Panc1 (cell line): ENCODE data around the gene DENND1B. TPM values are rescaled to one million over a fixed set of nuclear protein-coding genes. Genes with fewer than 3 reads are reported as not detected.

ENCODE experiments used
- ATAC-seq: fragments of 200-7000 bp; cut with Tn5 transposase; 2 replicates; pipeline ENCODE4 v1.9.1; 2020; ENCODE audit warnings: mild to moderate bottlenecking, moderate library complexity
- BruUV-seq: library from RNA; stranded (reverse); fragments of 400-500 nt; replicated peaks from 2 replicates; lab custom pipeline; 2021; lab: Mats Ljungman, UMichigan
- CTCF ChIA-PET: fragments of 300-600 bp; sonication (Branson Sonifier 250); formaldehyde crosslinking; loops from one replicate; lab custom pipeline; 2022; ENCODE audit warnings: antibody characterized with exemption; lab: Charles Lee
- POLR2A ChIA-PET: fragments of 300-600 bp; sonication (Branson Sonifier 250); formaldehyde crosslinking; loops from one replicate; lab custom pipeline; 2022; ENCODE audit warnings: antibody characterized with exemption; lab: Charles Lee
- DNase-seq: peaks from one replicate; pipeline ENCODE4 v3.0.0-alpha.2; 2010; ENCODE audit warnings: low read depth, low spot score
- H3K27ac ChIP-seq: 2 replicates; pipeline ENCODE4 v1.5.1; 2011; ENCODE audit warnings: mild to moderate bottlenecking, low read length, inconsistent platforms
- H3K27me3 ChIP-seq: fragments of 200-500 bp; sonication (Bioruptor generic); 2 replicates; pipeline ENCODE4 v1.6.0; 2014; ENCODE audit warnings: low read length, inconsistent platforms; ENCODE audit not compliant: control insufficient read depth, insufficient read depth
- H3K36me3 ChIP-seq: fragments of 200-500 bp; sonication (Bioruptor generic); 2 replicates; pipeline ENCODE4 v1.5.1; 2014; ENCODE audit warnings: inconsistent platforms, mild to moderate bottlenecking, low read length, moderate library complexity; ENCODE audit not compliant: control insufficient read depth, insufficient read depth
- H3K4me1 ChIP-seq: 2 replicates; pipeline ENCODE4 v1.5.1; 2011; ENCODE audit warnings: inconsistent platforms, mild to moderate bottlenecking, low read length, moderate library complexity; ENCODE audit not compliant: control insufficient read depth, insufficient read depth
- H3K4me3 ChIP-seq, 2 experiments: 2 replicates each; pipeline ENCODE4 v1.5.1; 2011 to 2012; ENCODE audit warnings: low read depth in 2 of 2, low read length in 2 of 2, mild to moderate bottlenecking in 2 of 2, inconsistent platforms in 1 of 2, moderate library complexity in 1 of 2
- H3K9me3 ChIP-seq: fragments of 200-500 bp; sonication (Bioruptor generic); 2 replicates; pipeline ENCODE4 v1.5.1; 2014; ENCODE audit warnings: low read depth, mild to moderate bottlenecking, inconsistent platforms, low read length, moderate library complexity; ENCODE audit not compliant: control insufficient read depth, insufficient read depth
- CTCF ChIP-seq: fragments of 450-650 bp; IDR thresholded peaks from 2 replicates; pipeline ENCODE4 v1.5.1; 2017; ENCODE audit warnings: mild to moderate bottlenecking
- POLR2AphosphoS5 ChIP-seq: IDR thresholded peaks from 2 replicates; pipeline ENCODE4 v1.6.1; 2012; ENCODE audit warnings: mild to moderate bottlenecking, low read depth, low read length, moderate library complexity
- SIN3A ChIP-seq: IDR thresholded peaks from 2 replicates; pipeline ENCODE4 v1.6.1; 2012; ENCODE audit warnings: low read depth, mild to moderate bottlenecking, low read length, moderate library complexity, borderline replicate concordance; ENCODE audit not compliant: insufficient read depth
- TCF7L2 ChIP-seq: IDR thresholded peaks from 2 replicates; pipeline ENCODE4 v1.6.1; 2011; ENCODE audit warnings: mild to moderate bottlenecking, low read depth, low read length, inconsistent platforms
- in situ Hi-C: cut with HindIII; loops from 2 replicates; pipeline ENCODE4 v1.10.0; 2016; ENCODE audit warnings: low sequenced_read_pairs, low pct_unique_long_range_greater_than_20kb
- intact Hi-C: fragments of 100-400 bp; cut with micrococcal nuclease; formaldehyde crosslinking; loops from one replicate; pipeline ENCODE4 v1.10.0; 2022; ENCODE audit not compliant: unreplicated experiment
- total RNA-seq: library from RNA; stranded (reverse); gene quantifications from one replicate; pipeline ENCODE4 v1.2.1, GENCODE V29; 2021; ENCODE audit not compliant: unreplicated experiment
- TF ChIP-seq, protein P1 (sequence below), 2 experiments: IDR thresholded peaks; 2 replicates each; pipeline ENCODE4 v1.6.1; 2011 to 2012; ENCODE audit warnings: low read depth in 2 of 2, control low read depth in 1 of 2, low read length in 1 of 2, mild to moderate bottlenecking in 1 of 2, moderate library complexity in 1 of 2; ENCODE audit not compliant: insufficient read depth in 1 of 2

Gene DENND1B
- total RNA-seq, 1 experiment from 2014 or later: 7.7 TPM

- BruUV-seq: no TSS peak
- ChIA-PET CTCF (no interaction called here), POLR2A (no interaction called here)
- DNase-seq: no peak
- Histone ChIP-seq H3K27me3 (no peaks in the 10 kb centered on the region), H3K4me1 (peaks cover 8% of the 10 kb centered on the region; the same call in 1 of the 2 replicates), H3K36me3 (no peaks in the 10 kb centered on the region; the same call in 1 of the 2 replicates), H3K9me3 (no peaks in the 10 kb centered on the region), H3K27ac (no peak overlapping the region; the same call in 1 of the 2 replicates), H3K4me3 (no peak overlapping the region)
- in situ Hi-C loops: no loop called here
- no peak for ATAC-seq
- intact Hi-C loops: no loop called here
- TF ChIP-seq TCF7L2 (no peak), CTCF (no peak), POLR2AphosphoS5 (no peak), SIN3A (no peak)
- TF ChIP-seq, protein P1, sequence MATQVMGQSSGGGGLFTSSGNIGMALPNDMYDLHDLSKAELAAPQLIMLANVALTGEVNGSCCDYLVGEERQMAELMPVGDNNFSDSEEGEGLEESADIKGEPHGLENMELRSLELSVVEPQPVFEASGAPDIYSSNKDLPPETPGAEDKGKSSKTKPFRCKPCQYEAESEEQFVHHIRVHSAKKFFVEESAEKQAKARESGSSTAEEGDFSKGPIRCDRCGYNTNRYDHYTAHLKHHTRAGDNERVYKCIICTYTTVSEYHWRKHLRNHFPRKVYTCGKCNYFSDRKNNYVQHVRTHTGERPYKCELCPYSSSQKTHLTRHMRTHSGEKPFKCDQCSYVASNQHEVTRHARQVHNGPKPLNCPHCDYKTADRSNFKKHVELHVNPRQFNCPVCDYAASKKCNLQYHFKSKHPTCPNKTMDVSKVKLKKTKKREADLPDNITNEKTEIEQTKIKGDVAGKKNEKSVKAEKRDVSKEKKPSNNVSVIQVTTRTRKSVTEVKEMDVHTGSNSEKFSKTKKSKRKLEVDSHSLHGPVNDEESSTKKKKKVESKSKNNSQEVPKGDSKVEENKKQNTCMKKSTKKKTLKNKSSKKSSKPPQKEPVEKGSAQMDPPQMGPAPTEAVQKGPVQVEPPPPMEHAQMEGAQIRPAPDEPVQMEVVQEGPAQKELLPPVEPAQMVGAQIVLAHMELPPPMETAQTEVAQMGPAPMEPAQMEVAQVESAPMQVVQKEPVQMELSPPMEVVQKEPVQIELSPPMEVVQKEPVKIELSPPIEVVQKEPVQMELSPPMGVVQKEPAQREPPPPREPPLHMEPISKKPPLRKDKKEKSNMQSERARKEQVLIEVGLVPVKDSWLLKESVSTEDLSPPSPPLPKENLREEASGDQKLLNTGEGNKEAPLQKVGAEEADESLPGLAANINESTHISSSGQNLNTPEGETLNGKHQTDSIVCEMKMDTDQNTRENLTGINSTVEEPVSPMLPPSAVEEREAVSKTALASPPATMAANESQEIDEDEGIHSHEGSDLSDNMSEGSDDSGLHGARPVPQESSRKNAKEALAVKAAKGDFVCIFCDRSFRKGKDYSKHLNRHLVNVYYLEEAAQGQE (IDR thresholded peaks at IDR 0.05; ENCODE audit: insufficient read depth in 1 of 2, low read depth in 2 of 2, low read length in 1 of 2): no peak
These were observed 154.5 kb downstream of the DENND1B start for GRCh38 chr1:197620714-197621163.

GRCh38 chr1:197619008-197619640 is 156.2 kb downstream of the DENND1B start:
- peak; percentile 41; the same call in 1 of the 2 replicates for TF ChIP-seq CTCF
- TF ChIP-seq POLR2AphosphoS5: no peak

More at GRCh38 chr1:197619008-197619640, 156.2 kb downstream of the DENND1B start:
- CTCF ChIA-PET: interaction anchor here (0.5 to 1.3 kb wide), 2 partner anchors 80 to 250 kb away, joined by 3 to 7 read pairs; no protein-coding TSS in a partner anchor
- ATAC-seq: peak; percentile 63; the same call in 1 of the 2 replicates
- H3K4me3 ChIP-seq: no peak overlapping the region
- no TSS peak for BruUV-seq
- POLR2A ChIA-PET: no interaction called here
- intact Hi-C loops: loop anchor here (5.0 to 10.0 kb wide), 4 partner anchors 303 to 1076 kb away; partner anchors contain the start of gene NEK7
- peaks cover 8% of the 10 kb centered on the region; the same call in 1 of the 2 replicates for H3K4me1 ChIP-seq
- no peaks in the 10 kb centered on the region for H3K9me3 ChIP-seq
- H3K27me3 ChIP-seq: no peaks in the 10 kb centered on the region
- no peaks in the 10 kb centered on the region; the same call in 1 of the 2 replicates for H3K36me3 ChIP-seq
- no peak for DNase-seq
- no peak overlapping the region for H3K27ac ChIP-seq
- in situ Hi-C loops: no loop called here
